Activated naive CD4-positive, alpha-beta T cell treated with anti-CD3 and anti-CD28 coated beads for 36 hours (primary cell): Measurements from ENCODE around the gene LSG1. TPM values are rescaled to one million over a fixed set of nuclear protein-coding genes. Genes with fewer than 3 reads are reported as not detected.
"Not testable (repeated sequence)": the region's sequence is repeated elsewhere in the genome, so short reads cannot be mapped to it uniquely, and the experiment has no call there.

Source experiments
- CTCF ChIA-PET: fragments of 350-600 bp; sonication (Branson Sonifier 250); formaldehyde crosslinking; loops from one replicate; lab custom pipeline; 2021; ENCODE audit warnings: antibody characterized with exemption; lab: Charles Lee
- DNase-seq: peaks from one replicate; pipeline ENCODE4 v3.0.0-alpha.2; 2020
- H3K27ac Mint-ChIP-seq: one replicate; pipeline ENCODE4 v1.8.0; 2021; ENCODE audit warnings: mild to moderate bottlenecking, mixed read lengths
- H3K27me3 Mint-ChIP-seq: one replicate; pipeline ENCODE4 v1.8.0; 2021; ENCODE audit warnings: low read depth, mixed read lengths
- H3K36me3 Mint-ChIP-seq: one replicate; pipeline ENCODE4 v1.8.0; 2021; ENCODE audit warnings: low read depth, mixed read lengths
- H3K4me1 Mint-ChIP-seq: one replicate; pipeline ENCODE4 v1.8.0; 2021; ENCODE audit warnings: low read depth, mixed read lengths
- H3K4me3 Mint-ChIP-seq: one replicate; pipeline ENCODE4 v1.8.0; 2021; ENCODE audit warnings: mild to moderate bottlenecking, moderate library complexity, mixed read lengths
- H3K9me3 Mint-ChIP-seq: one replicate; pipeline ENCODE4 v1.8.0; 2021; ENCODE audit warnings: mixed read lengths
- intact Hi-C: fragments of 100-400 bp; cut with micrococcal nuclease; formaldehyde crosslinking; loops from one replicate; pipeline ENCODE4 v1.15.1; 2023
- total RNA-seq, 2 experiments: library from RNA; stranded (reverse); gene quantifications; one replicate each; pipeline ENCODE4 v1.2.3, GENCODE V29; 2021

The LSG1 gene
- total RNA-seq, 2 experiments from 2014 or later, result 26.4 to 27.0 TPM

DNA sequence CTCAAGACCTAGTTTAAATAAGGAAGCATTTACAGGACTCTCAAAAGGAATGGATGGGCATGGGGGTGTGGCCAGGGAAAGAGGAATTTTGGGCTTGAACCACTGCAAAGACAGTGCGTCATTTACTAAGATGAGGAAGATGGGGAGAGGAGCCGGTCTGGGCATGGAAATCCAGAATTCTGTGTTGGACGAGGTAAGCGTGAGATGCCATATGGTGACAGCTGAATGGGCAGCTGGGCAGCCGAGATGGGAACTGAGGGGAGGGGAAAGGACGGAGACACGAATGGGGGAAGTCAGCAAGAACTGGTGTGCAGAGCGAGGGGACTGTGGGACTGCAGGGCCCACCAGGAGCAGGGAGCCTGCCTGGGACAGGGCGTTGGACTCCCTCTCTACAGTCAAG is 63.0 kb downstream of the LSG1 start:
- Mint-ChIP-seq H3K27ac (no peak overlapping the region), H3K9me3 (no peaks in the 10 kb centered on the region), H3K4me3 (no peak overlapping the region), H3K4me1 (peaks cover 2% of the 10 kb centered on the region), H3K27me3 (no peaks in the 10 kb centered on the region), H3K36me3 (no peaks in the 10 kb centered on the region)
- intact Hi-C loops, result no loop called here
- CTCF ChIA-PET, result interaction anchor here (0.5 to 0.6 kb wide), 2 partner anchors 124 to 140 kb away, joined by 3 read pairs; no protein-coding TSS in a partner anchor
- DNase-seq, result no peak

DNA sequence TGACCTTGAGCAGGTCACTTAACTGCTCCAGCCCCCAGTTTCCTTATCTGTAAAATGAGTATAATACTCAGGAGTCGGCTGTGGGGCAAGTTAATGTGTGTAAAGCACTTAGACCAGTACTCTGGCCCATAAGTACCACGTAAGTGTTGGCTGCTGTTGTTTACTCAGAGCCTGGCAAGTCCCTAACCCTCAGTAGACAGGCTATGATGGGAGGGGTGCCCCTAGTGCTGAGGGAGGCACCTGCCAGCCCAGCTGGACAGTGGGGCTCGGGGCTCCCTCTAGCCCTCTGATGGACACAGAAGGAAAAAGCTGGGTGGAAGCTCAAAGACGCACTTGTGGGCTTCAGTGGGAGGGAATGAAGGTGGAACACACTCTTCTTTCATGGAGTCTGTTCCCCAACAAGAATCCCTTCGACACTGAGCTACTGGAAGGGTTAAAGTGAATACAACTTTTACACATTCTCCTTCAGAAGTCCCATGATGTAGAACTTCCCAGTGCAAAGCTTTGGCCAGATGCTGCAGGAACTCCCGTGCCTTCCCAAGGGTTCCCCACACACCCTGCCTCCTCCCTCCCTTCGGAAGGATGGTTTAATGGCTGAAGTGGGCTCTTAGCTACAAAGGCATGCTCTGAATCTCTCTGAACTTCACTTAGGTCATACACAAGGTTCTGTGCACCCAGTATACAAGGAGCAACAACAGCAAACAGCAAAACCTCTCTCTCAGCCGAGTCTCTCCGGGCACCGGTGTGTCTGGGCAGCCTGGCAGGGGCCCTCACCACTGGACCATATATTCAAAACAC is 64.2 kb downstream of the LSG1 start:
- no peak for DNase-seq
- no peak overlapping the region for H3K4me3 Mint-ChIP-seq
- H3K4me1 Mint-ChIP-seq, result peaks cover 2% of the 10 kb centered on the region
- H3K9me3 Mint-ChIP-seq, result no peaks in the 10 kb centered on the region
- H3K36me3 Mint-ChIP-seq, result no peaks in the 10 kb centered on the region
- intact Hi-C loops, result no loop called here
- H3K27ac Mint-ChIP-seq, result no peak overlapping the region
- no peaks in the 10 kb centered on the region for H3K27me3 Mint-ChIP-seq
- CTCF ChIA-PET, result interaction anchor here (0.6 kb wide), 1 partner anchor 197 kb away, joined by 3 read pairs; no protein-coding TSS in a partner anchor

DNA sequence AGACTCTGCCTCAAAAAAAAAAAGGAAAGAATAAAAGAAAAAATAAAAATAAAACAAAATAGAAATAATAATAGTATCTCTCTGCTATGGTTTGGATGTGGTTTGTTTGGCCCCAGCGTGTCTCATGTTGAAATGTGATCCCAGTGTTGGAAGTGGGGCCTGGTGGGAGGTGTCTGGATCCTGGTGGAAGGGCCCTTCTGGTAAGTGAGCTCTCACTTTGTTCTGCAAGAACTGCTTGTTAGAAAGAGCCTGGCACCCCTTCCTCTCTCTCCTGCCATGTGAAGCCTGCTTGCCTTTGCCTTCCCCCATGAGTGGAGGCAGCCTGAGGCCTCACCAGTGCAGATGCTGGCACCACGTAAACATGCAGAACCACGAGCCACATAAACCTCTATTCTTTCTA is 65.0 kb downstream of the LSG1 start:
- H3K27me3 Mint-ChIP-seq, result no peaks in the 10 kb centered on the region
- CTCF ChIA-PET, result no interaction called here
- no peaks in the 10 kb centered on the region for H3K9me3 Mint-ChIP-seq
- intact Hi-C loops, result no loop called here
- H3K36me3 Mint-ChIP-seq, result no peaks in the 10 kb centered on the region
- DNase-seq, result no peak
- no peaks in the 10 kb centered on the region for H3K4me1 Mint-ChIP-seq
- no peak overlapping the region for H3K27ac Mint-ChIP-seq
- no peak overlapping the region for H3K4me3 Mint-ChIP-seq

DNA sequence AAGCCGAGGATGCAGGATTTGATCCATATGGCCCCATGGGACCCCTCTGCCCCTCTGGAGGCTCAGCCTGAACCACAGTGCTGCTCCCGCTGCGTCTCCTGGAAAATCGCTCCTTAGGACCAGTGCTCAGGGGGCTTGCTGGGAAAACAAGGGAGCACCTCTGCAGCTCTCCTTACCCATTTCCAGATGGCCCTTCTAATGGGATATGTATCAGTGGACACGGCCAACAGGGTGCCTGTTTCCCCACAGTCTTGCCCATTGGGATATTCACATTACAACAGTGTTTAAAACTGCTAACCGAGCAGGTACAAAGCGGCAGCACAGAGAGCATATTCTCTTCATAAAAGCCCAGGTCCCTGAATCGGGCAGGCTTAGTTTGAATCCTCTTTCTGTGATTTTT is 65.8 kb downstream of the LSG1 start:
- Mint-ChIP-seq H3K36me3 (no peaks in the 10 kb centered on the region), H3K4me1 (no peaks in the 10 kb centered on the region), H3K27me3 (no peaks in the 10 kb centered on the region), H3K27ac (no peak overlapping the region), H3K9me3 (no peaks in the 10 kb centered on the region), H3K4me3 (no peak overlapping the region)
- DNase-seq, result no peak
- CTCF ChIA-PET, result interaction anchor here (0.6 to 0.7 kb wide), 2 partner anchors 22 to 270 kb away, joined by 3 read pairs; no protein-coding TSS in a partner anchor
- intact Hi-C loops, result no loop called here

DNA sequence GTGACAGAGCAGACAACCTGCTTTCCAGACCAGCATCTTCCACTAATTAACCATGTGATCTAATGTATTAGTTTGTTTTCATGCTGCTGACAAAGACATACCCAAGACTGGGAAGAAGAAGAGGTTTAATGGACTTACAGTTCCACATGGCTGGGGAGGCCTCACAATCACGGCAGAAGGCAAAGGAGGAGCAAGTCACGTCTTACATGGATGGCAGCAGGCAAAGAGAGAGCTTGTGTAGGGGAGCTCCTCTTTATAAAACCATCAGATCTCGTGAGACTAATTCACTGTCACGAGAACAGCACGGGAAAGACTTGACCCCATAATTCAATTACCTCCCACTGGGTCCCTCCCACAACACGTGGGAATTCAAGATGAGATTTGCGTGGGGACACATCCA is 66.7 kb downstream of the LSG1 start:
- H3K9me3 Mint-ChIP-seq, H3K27me3 Mint-ChIP-seq, DNase-seq, H3K4me1 Mint-ChIP-seq, H3K27ac Mint-ChIP-seq, H3K4me3 Mint-ChIP-seq, H3K36me3 Mint-ChIP-seq, intact Hi-C loops: not testable (repeated sequence)
- CTCF ChIA-PET, result interaction anchor here (1.2 kb wide), 1 partner anchor 11 kb away, joined by 4 read pairs; no protein-coding TSS in a partner anchor

DNA sequence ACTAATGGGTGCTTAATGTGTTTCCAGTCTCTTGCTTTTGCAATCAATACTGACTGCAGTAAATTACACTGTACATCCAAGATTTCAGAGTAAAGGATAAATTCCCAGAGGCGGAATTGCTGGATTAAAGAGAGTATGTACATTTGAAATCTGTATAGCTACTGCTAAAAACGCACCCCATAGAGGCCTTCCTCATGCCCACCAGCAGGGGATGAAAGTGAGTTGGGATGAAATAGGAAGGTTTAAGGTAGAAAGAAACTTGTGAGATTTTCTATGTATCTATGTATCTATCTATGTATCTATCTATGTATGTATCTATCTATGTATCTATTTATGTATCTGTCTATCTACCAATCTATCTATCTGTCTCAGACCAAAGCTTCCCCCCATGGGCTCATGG is 67.2 kb downstream of the LSG1 start:
- intact Hi-C loops, result no loop called here
- H3K4me3 Mint-ChIP-seq, result no peak overlapping the region
- H3K27me3 Mint-ChIP-seq, result no peaks in the 10 kb centered on the region
- no peak for DNase-seq
- no peaks in the 10 kb centered on the region for H3K9me3 Mint-ChIP-seq
- no peak overlapping the region for H3K27ac Mint-ChIP-seq
- no peaks in the 10 kb centered on the region for H3K4me1 Mint-ChIP-seq
- H3K36me3 Mint-ChIP-seq, result no peaks in the 10 kb centered on the region
- CTCF ChIA-PET, result interaction anchor here (1.1 to 1.2 kb wide), 2 partner anchors 11 to 133 kb away, joined by 4 to 5 read pairs; no protein-coding TSS in a partner anchor

DNA sequence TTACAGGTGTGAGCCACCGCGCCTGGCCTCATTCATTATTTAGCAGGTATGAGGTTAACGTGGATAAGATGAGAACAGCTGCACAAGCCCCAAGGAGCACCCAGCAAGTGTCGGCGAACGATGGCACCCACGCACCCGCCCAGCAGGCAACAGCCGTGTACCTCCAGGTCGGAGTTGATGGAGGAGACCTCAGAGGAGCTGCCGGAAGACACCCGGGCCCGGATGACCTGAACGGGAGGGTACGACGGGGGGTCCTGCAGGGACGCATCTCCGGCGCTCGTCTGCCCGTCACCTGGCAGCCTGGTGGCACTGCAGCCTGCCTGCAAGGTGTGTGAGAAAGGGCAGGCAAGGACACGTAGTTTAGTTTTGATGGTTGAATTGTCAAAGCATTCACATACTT is 67.9 kb downstream of the LSG1 start:
- H3K36me3 Mint-ChIP-seq, result no peaks in the 10 kb centered on the region
- H3K27me3 Mint-ChIP-seq, result no peaks in the 10 kb centered on the region
- intact Hi-C loops, result no loop called here
- CTCF ChIA-PET, result interaction anchor here (1.1 to 1.2 kb wide), 2 partner anchors 10 to 132 kb away, joined by 4 to 5 read pairs; no protein-coding TSS in a partner anchor
- DNase-seq, result no peak
- H3K4me3 Mint-ChIP-seq, result no peak overlapping the region
- no peak overlapping the region for H3K27ac Mint-ChIP-seq
- H3K9me3 Mint-ChIP-seq, result no peaks in the 10 kb centered on the region
- H3K4me1 Mint-ChIP-seq, result no peaks in the 10 kb centered on the region

DNA sequence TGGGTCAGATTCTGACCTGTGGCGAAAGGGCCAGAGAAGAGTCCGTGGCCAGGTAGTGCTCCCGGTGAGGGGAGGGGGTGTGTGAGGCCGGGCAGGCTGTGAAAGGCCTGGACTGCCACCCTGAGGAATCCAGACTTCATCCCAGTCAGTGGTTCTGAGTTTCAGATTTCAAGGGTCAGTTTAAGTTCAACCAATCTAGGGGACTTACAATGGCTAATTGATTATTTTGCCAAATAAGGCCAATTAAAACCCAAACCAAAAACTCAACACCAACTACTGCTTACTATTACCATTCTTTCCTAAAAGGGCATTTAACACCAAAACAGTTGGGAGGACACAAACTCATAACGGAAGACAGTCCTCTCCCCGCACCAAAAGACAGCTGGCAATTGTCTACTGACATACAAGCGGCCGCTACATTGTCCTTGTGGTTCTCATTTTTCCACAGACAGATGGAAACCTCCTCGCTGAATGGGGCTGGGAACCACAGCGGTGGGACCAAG is 69.3 kb downstream of the LSG1 start:
- Mint-ChIP-seq H3K27me3 (no peaks in the 10 kb centered on the region), H3K36me3 (no peaks in the 10 kb centered on the region)

DNA sequence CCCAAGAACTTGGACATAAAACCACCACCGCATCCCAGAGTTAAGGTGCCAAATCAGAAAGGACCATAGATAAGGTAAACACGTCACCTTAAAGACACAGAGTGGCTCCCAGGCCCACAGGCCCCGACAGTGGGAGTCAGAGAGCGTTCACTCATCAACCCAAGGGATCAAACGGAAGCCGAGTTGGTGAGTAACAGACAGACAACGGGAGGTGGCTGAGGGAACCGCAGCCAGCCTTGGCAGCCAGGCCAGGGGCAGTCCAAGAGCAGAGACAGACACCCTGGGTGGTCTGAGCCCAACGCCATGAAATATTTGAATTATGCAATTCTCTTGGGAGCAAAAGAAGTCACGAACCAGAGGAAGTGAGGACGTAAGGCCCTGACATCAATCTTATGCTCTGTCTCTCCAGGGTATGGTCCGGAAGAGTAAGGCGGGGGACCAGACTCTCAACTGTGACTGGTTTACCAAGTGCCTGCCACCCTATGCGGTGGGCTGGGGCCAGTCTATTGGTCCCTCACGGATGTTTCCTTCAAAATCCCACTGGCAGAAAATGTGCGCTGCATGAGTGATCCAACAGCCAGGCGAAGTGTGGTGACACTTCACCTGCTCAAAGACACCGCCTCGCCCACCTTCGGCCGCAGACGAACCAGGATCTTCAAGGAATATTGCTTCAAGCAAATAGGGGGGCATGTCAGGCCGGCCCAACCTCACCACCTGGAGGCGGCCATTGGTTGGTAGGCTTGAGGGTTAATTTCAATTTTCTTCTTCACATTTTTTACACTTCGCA is 73.0 kb downstream of the LSG1 start:
- no peak for DNase-seq
- no peaks in the 10 kb centered on the region for H3K36me3 Mint-ChIP-seq
- H3K27ac Mint-ChIP-seq, result no peak overlapping the region
- CTCF ChIA-PET, result no interaction called here
- intact Hi-C loops, result no loop called here
- no peaks in the 10 kb centered on the region for H3K9me3 Mint-ChIP-seq
- no peaks in the 10 kb centered on the region for H3K27me3 Mint-ChIP-seq
- H3K4me1 Mint-ChIP-seq, result peaks cover 3% of the 10 kb centered on the region
- no peak overlapping the region for H3K4me3 Mint-ChIP-seq

More for the DNA sequence above, 69.3 kb downstream of the LSG1 start:
- Mint-ChIP-seq H3K4me3 (no peak overlapping the region), H3K9me3 (no peaks in the 10 kb centered on the region), H3K27ac (no peak overlapping the region), H3K4me1 (no peaks in the 10 kb centered on the region)
- intact Hi-C loops, result no loop called here
- no peak for DNase-seq
- CTCF ChIA-PET, result interaction anchor here (0.8 to 1.0 kb wide), 2 partner anchors 130 to 133 kb away, joined by 4 to 6 read pairs; no protein-coding TSS in a partner anchor

DNA sequence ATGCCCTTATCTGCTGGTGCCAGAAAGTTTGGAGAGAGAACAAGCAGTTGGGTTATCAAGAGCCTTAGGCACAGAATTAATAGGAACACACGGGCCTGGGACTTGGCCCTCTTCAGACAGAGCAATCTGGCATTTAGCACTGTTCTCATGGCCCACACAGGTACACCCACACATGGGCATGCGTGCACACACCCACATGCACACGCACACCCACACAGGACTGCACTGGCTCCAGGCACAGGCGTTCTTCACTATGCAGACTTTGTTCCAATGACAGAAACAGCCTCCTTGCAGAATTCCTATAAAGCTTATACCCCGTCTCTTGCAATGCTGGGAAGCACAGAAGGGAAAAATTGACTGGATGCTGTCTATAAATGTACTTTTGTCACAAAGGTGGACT is 75.1 kb downstream of the LSG1 start:
- intact Hi-C loops, result no loop called here

DNA sequence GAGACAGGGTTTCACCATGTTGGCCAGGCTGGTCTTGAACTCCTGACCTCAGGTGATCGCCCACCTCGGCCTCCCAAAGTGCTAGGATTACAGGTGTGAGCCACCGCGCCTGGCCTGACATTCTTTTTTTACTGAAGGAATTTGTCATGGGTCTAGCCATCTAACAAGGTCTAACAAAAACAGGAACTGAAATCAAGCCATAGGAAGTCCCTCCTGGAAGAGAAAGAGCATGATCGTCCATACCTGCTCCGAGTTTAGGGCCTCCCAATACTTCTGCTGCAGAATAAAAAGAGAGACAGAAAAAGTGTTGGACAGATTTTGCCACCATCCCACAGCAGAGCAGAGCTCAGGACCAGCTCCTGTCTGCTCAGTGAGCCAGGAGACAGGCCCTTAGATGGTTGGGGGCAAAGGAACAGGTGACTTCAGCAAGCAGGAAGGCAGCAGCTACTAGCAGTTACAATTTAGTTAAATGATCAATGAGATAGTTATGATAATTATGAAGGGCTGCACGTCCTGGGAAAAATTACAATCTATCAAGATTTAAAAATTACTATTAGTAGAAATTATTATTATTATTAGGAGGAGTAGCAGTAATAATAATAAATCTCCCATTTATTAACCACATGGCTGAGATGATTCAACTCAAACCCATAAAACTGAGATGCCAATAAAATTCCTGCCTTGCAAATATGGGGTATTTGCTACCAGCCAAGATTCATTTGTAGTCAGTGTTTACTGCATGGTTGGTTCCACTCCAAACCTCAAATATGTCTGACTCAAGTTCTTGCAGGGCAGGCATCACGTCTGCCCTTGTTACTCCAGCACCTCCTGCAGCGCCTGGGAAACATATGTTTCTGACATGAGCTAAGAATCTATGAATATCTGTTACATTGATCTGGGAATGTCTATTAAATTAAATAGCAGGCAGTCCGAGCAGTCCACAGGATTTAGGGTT is 78.9 kb downstream of the LSG1 start:
- no peak overlapping the region for H3K4me3 Mint-ChIP-seq
- no peaks in the 10 kb centered on the region for H3K36me3 Mint-ChIP-seq
- no peak for DNase-seq
- no peak overlapping the region for H3K27ac Mint-ChIP-seq
- intact Hi-C loops, result no loop called here
- H3K4me1 Mint-ChIP-seq, result peaks cover 3% of the 10 kb centered on the region
- CTCF ChIA-PET, result interaction anchor here (0.6 to 3.8 kb wide), 5 partner anchors 9 to 199 kb away, joined by 3 to 61 read pairs (median 3); no protein-coding TSS in a partner anchor
- no peaks in the 10 kb centered on the region for H3K9me3 Mint-ChIP-seq
- H3K27me3 Mint-ChIP-seq, result no peaks in the 10 kb centered on the region

More for the DNA sequence above, 75.1 kb downstream of the LSG1 start:
- DNase-seq, result no peak
- CTCF ChIA-PET, result interaction anchor here (1.3 to 1.6 kb wide), 2 partner anchors 21 to 113 kb away, joined by 3 to 4 read pairs; no protein-coding TSS in a partner anchor
- H3K27me3 Mint-ChIP-seq, result no peaks in the 10 kb centered on the region
- H3K4me3 Mint-ChIP-seq, result no peak overlapping the region
- no peaks in the 10 kb centered on the region for H3K36me3 Mint-ChIP-seq
- H3K4me1 Mint-ChIP-seq, result peaks cover 3% of the 10 kb centered on the region
- H3K27ac Mint-ChIP-seq, result no peak overlapping the region
- H3K9me3 Mint-ChIP-seq, result no peaks in the 10 kb centered on the region
